Ishikawa (cell line): Measurements from ENCODE around the gene KLHL12.

Experiments used
- CEBPB ChIP-seq: IDR thresholded peaks from 2 replicates; pipeline ENCODE4 v1.6.1; 2012
- CREB1 ChIP-seq: IDR thresholded peaks from 2 replicates; pipeline ENCODE4 v1.6.1; 2012; ENCODE audit warnings: low read depth
- EGR1 ChIP-seq: IDR thresholded peaks from 2 replicates; pipeline ENCODE4 v1.6.1; 2012
- EP300 ChIP-seq: IDR thresholded peaks from 2 replicates; pipeline ENCODE4 v1.6.1; 2012; ENCODE audit warnings: borderline replicate concordance
- FOXM1 ChIP-seq: IDR thresholded peaks from 2 replicates; pipeline ENCODE4 v1.6.1; 2012; ENCODE audit warnings: low read depth, borderline replicate concordance
- MAX ChIP-seq: IDR thresholded peaks from 2 replicates; pipeline ENCODE4 v1.6.1; 2012
- NFIC ChIP-seq: IDR thresholded peaks from 2 replicates; pipeline ENCODE4 v1.6.1; 2012
- RAD21 ChIP-seq: IDR thresholded peaks from 2 replicates; pipeline ENCODE4 v1.6.1; 2012; ENCODE audit warnings: low read depth
- REST ChIP-seq: IDR thresholded peaks from 2 replicates; pipeline ENCODE4 v1.6.1; 2012; ENCODE audit warnings: low read depth, mild to moderate bottlenecking
- TAF1 ChIP-seq: IDR thresholded peaks from 2 replicates; pipeline ENCODE4 v1.6.1; 2012; ENCODE audit warnings: low read depth, mild to moderate bottlenecking
- TCF12 ChIP-seq: IDR thresholded peaks from 2 replicates; pipeline ENCODE4 v1.6.1; 2012; ENCODE audit warnings: low read depth
- TEAD4 ChIP-seq: IDR thresholded peaks from 2 replicates; pipeline ENCODE4 v1.6.1; 2012
- USF1 ChIP-seq: IDR thresholded peaks from 2 replicates; pipeline ENCODE4 v1.6.1; 2012
- YY1 ChIP-seq: IDR thresholded peaks from 2 replicates; pipeline ENCODE4 v1.6.1; 2012; ENCODE audit warnings: low read depth
- ZBTB7A ChIP-seq: IDR thresholded peaks from 2 replicates; pipeline ENCODE4 v1.6.1; 2012; ENCODE audit warnings: low read depth

KLHL12 gene

GRCh38 chr1:202890392-202890791, 36.6 kb downstream of the KLHL12 start:
- TF ChIP-seq USF1 (no peak), TCF12 (no peak), RAD21 (no peak), NFIC (no peak), MAX (no peak), ZBTB7A (no peak), YY1 (no peak), FOXM1 (no peak), CREB1 (no peak), REST (no peak), TEAD4 (no peak), EP300 (no peak), EGR1 (no peak), TAF1 (no peak), CEBPB (no peak)

- TF ChIP-seq YY1 (0 out of 2 replicates have a peak, but pooled peaks have one; percentile 42), MAX (peak; percentile 43), CREB1 (no peak), ZBTB7A (no peak), REST (no peak), CEBPB (peak; percentile 70), EGR1 (no peak), TAF1 (peak; percentile 85)
Observed at GRCh38 chr1:202888531-202889360, 38.3 kb downstream of the KLHL12 start, which contains the start of gene RABIF. Gene RABIF, minus strand, starts transcription at chr1:202889149. Its CDS starts 51 bp downstream, at chr1:202889098.

- TF ChIP-seq USF1 (no peak), TCF12 (no peak), MAX (no peak), RAD21 (no peak), REST (no peak), NFIC (no peak), FOXM1 (no peak), TAF1 (no peak), YY1 (no peak), CREB1 (no peak), CEBPB (no peak), EP300 (no peak), ZBTB7A (no peak), TEAD4 (no peak), EGR1 (no peak)
Observed at GRCh38 chr1:202888221-202888530, 38.9 kb downstream of the KLHL12 start.

- TF ChIP-seq NFIC (no peak), TEAD4 (no peak), FOXM1 (no peak), REST (no peak), TCF12 (no peak), CREB1 (no peak), USF1 (no peak), RAD21 (no peak), CEBPB (no peak), MAX (no peak), YY1 (no peak), EGR1 (no peak), TAF1 (no peak), ZBTB7A (no peak), EP300 (no peak)
Observed at GRCh38 chr1:202880961-202881460, 46.0 kb downstream of the KLHL12 start.
